B cell (primary cell): ENCODE measurements around the gene GSS. TPM values are rescaled to one million over a fixed set of nuclear protein-coding genes. Genes with fewer than 3 reads are reported as not detected.

ENCODE experiments used
- ATAC-seq: fragments of 200-7000 bp; cut with Tn5 transposase; one replicate; pipeline ENCODE4 v1.10.0; 2021; ENCODE audit warnings: low read depth, mild to moderate bottlenecking, moderate number of reproducible peaks, moderate library complexity
- CTCF ChIA-PET: fragments of 350-600 bp; sonication (Branson Sonifier 250); formaldehyde crosslinking; loops from one replicate; lab custom pipeline; 2021; ENCODE audit warnings: antibody characterized with exemption, inconsistent platforms; lab: Charles Lee
- POLR2A ChIA-PET: fragments of 350-600 bp; sonication (Branson Sonifier 250); formaldehyde crosslinking; loops from one replicate; lab custom pipeline; 2021; ENCODE audit warnings: antibody characterized with exemption; lab: Charles Lee
- DNase-seq: peaks from one replicate; pipeline ENCODE4 v3.0.0; 2013
- H2AFZ ChIP-seq: 2 replicates; pipeline ENCODE4 v1.6.1; 2012; ENCODE audit warnings: mild to moderate bottlenecking, low read depth, low read length; ENCODE audit not compliant: insufficient read depth, poor library complexity, severe bottlenecking
- H3K27ac ChIP-seq, 2 donors: 1 replicate in 1 of 2; 2 replicates in 1 of 2; pipeline ENCODE4 v1.5.1; 2012 to 2013; ENCODE audit warnings: low read length in 2 of 2, mild to moderate bottlenecking in 2 of 2, moderate library complexity in 1 of 2
- H3K27me3 ChIP-seq, 4 experiments: fragments of 200-600 bp in 1 of 4; sonication (generic) in 1 of 4; replicated peaks in 1 of 4; 1 replicate in 2 of 4; 2 replicates in 2 of 4; pipeline versions ENCODE4 v1.6.1 to v1.7.0; 2013 to 2016; ENCODE audit warnings: low read length in 3 of 4, mild to moderate bottlenecking in 2 of 4, mixed read lengths in 1 of 4, moderate library complexity in 1 of 4; ENCODE audit not compliant: insufficient read depth in 4 of 4, control insufficient read depth in 3 of 4; ENCODE audit errors: control extremely low read depth in 1 of 4
- H3K36me3 ChIP-seq, 2 experiments: replicated peaks in 1 of 2; 1 replicate in 1 of 2; 2 replicates in 1 of 2; pipeline versions ENCODE4 v1.6.1 to v1.7.1; 2013; ENCODE audit warnings: low read length in 1 of 2; ENCODE audit not compliant: insufficient read depth in 2 of 2, control insufficient read depth in 1 of 2; ENCODE audit errors: control extremely low read depth in 1 of 2, extremely low read depth in 1 of 2
- H3K4me1 ChIP-seq, 2 donors: fragments of 200-600 bp in 1 of 2; sonication (generic) in 1 of 2; 1 replicate in 1 of 2; 2 replicates in 1 of 2; pipeline versions ENCODE4 v1.5.1 to v1.6.1; 2013 to 2017; ENCODE audit warnings: low read length in 2 of 2; ENCODE audit not compliant: control insufficient read depth in 2 of 2, insufficient read depth in 2 of 2
- H3K4me2 ChIP-seq: replicated peaks from 2 replicates; pipeline ENCODE3; 2012; ENCODE audit warnings: mild to moderate bottlenecking, low read depth, low read length; ENCODE audit not compliant: poor library complexity, severe bottlenecking
- H3K4me3 ChIP-seq, 5 experiments: fragments of 200-600 bp in 1 of 5; sonication (generic) in 1 of 5; 1 replicate in 3 of 5; 2 replicates in 2 of 5; pipeline versions ENCODE4 v1.5.1 to v1.7.0; 2011 to 2016; ENCODE audit warnings: low read length in 4 of 5, mild to moderate bottlenecking in 4 of 5, low read depth in 2 of 5, control low read depth in 1 of 5, moderate library complexity in 1 of 5; ENCODE audit not compliant: insufficient read depth in 1 of 5; ENCODE audit errors: control extremely low read depth in 1 of 5, extremely low read depth in 1 of 5
- H3K79me2 ChIP-seq: fragments of 200-600 bp; sonication (generic); one replicate; pipeline ENCODE4 v1.6.0; 2016; ENCODE audit warnings: low read length; ENCODE audit not compliant: control insufficient read depth, insufficient read depth
- H3K9ac ChIP-seq: fragments of 200-600 bp; sonication (generic); 2 replicates; pipeline ENCODE4 v1.6.1; 2017; ENCODE audit warnings: mild to moderate bottlenecking, low read length, moderate library complexity
- H3K9me3 ChIP-seq, 3 donors: one replicate each; pipeline versions ENCODE4 v1.6.1 to v1.7.1; 2013; ENCODE audit warnings: low read length in 2 of 3; ENCODE audit not compliant: control insufficient read depth in 2 of 3, insufficient read depth in 1 of 3; ENCODE audit errors: control extremely low read depth in 1 of 3
- H4K20me1 ChIP-seq: 2 replicates; pipeline ENCODE4 v1.6.0; 2012; ENCODE audit warnings: mild to moderate bottlenecking, low read length; ENCODE audit not compliant: insufficient read depth, control insufficient read depth, poor library complexity, severe bottlenecking
- H3K27ac Mint-ChIP-seq: one replicate; pipeline ENCODE4 v1.8.0; 2021; ENCODE audit warnings: mixed read lengths
- H3K27me3 Mint-ChIP-seq: one replicate; pipeline ENCODE4 v1.8.0; 2021; ENCODE audit warnings: mixed read lengths
- H3K4me1 Mint-ChIP-seq: one replicate; pipeline ENCODE4 v1.8.0; 2021; ENCODE audit warnings: mixed read lengths
- H3K4me3 Mint-ChIP-seq: one replicate; pipeline ENCODE4 v1.8.0; 2021; ENCODE audit warnings: mixed read lengths
- H3K9me3 Mint-ChIP-seq: one replicate; pipeline ENCODE4 v1.8.0; 2022; ENCODE audit warnings: mixed read lengths; ENCODE audit not compliant: insufficient read depth
- EZH2 ChIP-seq: IDR thresholded peaks from 2 replicates; pipeline ENCODE4 v1.6.1; 2012; ENCODE audit warnings: borderline replicate concordance, low read depth, mild to moderate bottlenecking, moderate library complexity, low read length; ENCODE audit not compliant: insufficient read depth, poor library complexity, severe bottlenecking
- WGBS: methylation state at CpG from one replicate; pipeline ENCODE4 v1.1.5; 2013; ENCODE audit warnings: missing lambda C conversion rate; ENCODE audit not compliant: insufficient coverage; 5-methylcytosine and 5-hydroxymethylcytosine counted together
- intact Hi-C: fragments of 100-400 bp; cut with micrococcal nuclease; formaldehyde crosslinking; loops from one replicate; pipeline ENCODE4 v1.10.0; 2022
- polyA plus RNA-seq: library from polyadenylated mRNA; depleted of rRNA; stranded (reverse); fragments of >200 nt; gene quantifications from 2 replicates; pipeline ENCODE4 v1.2.3, GENCODE V29; 2012
- total RNA-seq, 2 donors: library from RNA; stranded (reverse); fragments of 120-200 nt in 1 of 2; gene quantifications; 1 replicate in 1 of 2; 2 replicates in 1 of 2; pipeline versions ENCODE4 v1.2.3 to v1.2.4, GENCODE V29; 2013 to 2022
- TF ChIP-seq, protein P1 (sequence below): fragments of 200-600 bp; IDR thresholded peaks from one replicate; pipeline ENCODE4 v1.8.0; 2022; ENCODE audit warnings: antibody characterized with exemption, mild to moderate bottlenecking

The GSS gene
- total and polyA plus RNA-seq, 2 donors (not counting 1 experiment from before 2014, with no cell fraction given), result 22.5 to 28.6 TPM

DNA sequence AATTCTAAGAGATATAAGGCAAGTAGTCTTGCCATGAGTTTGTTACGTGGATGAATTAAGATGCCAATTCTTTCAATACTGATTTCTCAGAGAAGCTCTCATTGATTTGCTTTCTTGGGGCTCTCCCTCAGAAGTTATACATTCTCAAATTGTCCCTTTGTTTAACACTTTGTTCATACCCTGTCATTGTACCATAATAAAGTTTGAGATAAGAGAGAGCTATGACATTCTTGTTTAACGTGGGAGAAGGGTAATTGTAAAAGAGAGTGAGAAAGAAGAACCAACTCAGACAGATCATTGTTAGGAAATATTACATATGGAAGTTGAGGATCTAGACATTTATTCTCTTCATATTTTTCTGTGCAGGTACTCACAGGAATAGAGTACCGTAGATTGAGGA is 60.1 kb downstream of the GSS start:
- no CpG with 5 or more reads among the region's 3 CpGs for WGBS
- POLR2A ChIA-PET, result no interaction called here
- Histone ChIP-seq H3K79me2 (no peaks in the 10 kb centered on the region), H3K4me1 (no peaks in the 10 kb centered on the region), H2AFZ (no peak overlapping the region), H3K27ac (no peak overlapping the region), H3K4me2 (no peak overlapping the region), H3K27me3 (no peaks in the 10 kb centered on the region), H3K9me3 (no peaks in the 10 kb centered on the region), H4K20me1 (no peaks in the 10 kb centered on the region), H3K4me3 (no peak overlapping the region), H3K9ac (no peak overlapping the region), H3K36me3 (no peaks in the 10 kb centered on the region)
- no peak for TF ChIP-seq EZH2
- TF ChIP-seq, protein P1, sequence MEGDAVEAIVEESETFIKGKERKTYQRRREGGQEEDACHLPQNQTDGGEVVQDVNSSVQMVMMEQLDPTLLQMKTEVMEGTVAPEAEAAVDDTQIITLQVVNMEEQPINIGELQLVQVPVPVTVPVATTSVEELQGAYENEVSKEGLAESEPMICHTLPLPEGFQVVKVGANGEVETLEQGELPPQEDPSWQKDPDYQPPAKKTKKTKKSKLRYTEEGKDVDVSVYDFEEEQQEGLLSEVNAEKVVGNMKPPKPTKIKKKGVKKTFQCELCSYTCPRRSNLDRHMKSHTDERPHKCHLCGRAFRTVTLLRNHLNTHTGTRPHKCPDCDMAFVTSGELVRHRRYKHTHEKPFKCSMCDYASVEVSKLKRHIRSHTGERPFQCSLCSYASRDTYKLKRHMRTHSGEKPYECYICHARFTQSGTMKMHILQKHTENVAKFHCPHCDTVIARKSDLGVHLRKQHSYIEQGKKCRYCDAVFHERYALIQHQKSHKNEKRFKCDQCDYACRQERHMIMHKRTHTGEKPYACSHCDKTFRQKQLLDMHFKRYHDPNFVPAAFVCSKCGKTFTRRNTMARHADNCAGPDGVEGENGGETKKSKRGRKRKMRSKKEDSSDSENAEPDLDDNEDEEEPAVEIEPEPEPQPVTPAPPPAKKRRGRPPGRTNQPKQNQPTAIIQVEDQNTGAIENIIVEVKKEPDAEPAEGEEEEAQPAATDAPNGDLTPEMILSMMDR, result no peak
- H3K4me1 Mint-ChIP-seq, result peaks cover 1% of the 10 kb centered on the region
- DNase-seq, result no peak
- no peak overlapping the region for H3K4me3 Mint-ChIP-seq
- CTCF ChIA-PET, result no interaction called here
- no peaks in the 10 kb centered on the region for H3K9me3 Mint-ChIP-seq
- ATAC-seq, result no peak
- H3K27ac Mint-ChIP-seq, result no peak overlapping the region
- peaks cover 5% of the 10 kb centered on the region for H3K27me3 Mint-ChIP-seq
- intact Hi-C loops, result no loop called here

DNA sequence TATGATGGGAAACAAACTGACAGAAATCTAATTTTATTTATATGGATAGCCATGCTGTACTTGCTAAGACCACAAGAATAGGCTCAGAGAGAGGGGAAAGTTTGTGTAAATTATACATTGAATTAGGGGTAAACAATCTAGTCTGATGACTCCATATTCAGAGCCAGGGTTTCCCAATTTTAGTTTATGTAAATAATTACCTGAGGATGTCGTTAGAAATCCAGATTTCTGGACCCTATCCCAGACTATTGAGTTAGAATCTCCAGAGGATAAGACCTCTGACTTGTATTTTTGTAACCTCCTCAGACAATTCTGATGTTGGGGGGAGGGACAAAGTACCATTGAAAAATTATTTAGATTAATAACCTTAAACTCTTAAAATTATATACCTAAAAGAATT is 60.9 kb downstream of the GSS start:
- Mint-ChIP-seq H3K27ac (no peak overlapping the region), H3K9me3 (no peaks in the 10 kb centered on the region), H3K4me1 (peaks cover 1% of the 10 kb centered on the region), H3K4me3 (no peak overlapping the region), H3K27me3 (peaks cover 5% of the 10 kb centered on the region)
- no peaks in the 10 kb centered on the region for H3K36me3 ChIP-seq
- no peak overlapping the region for H3K4me2 ChIP-seq
- no peaks in the 10 kb centered on the region for H3K9me3 ChIP-seq
- no peak for DNase-seq
- no peak for ATAC-seq
- intact Hi-C loops, result no loop called here
- H3K79me2 ChIP-seq, result no peaks in the 10 kb centered on the region
- no peak overlapping the region for H2AFZ ChIP-seq
- TF ChIP-seq, protein P1, result no peak
- TF ChIP-seq EZH2, result no peak
- no CpG with 5 or more reads among the region's 1 CpG for WGBS
- H3K27ac ChIP-seq, result no peak overlapping the region
- no peaks in the 10 kb centered on the region for H4K20me1 ChIP-seq
- no peaks in the 10 kb centered on the region for H3K27me3 ChIP-seq
- no peak overlapping the region for H3K4me3 ChIP-seq
- no peaks in the 10 kb centered on the region for H3K4me1 ChIP-seq
- no peak overlapping the region for H3K9ac ChIP-seq
- POLR2A ChIA-PET, result no interaction called here
- CTCF ChIA-PET, result no interaction called here
